CD14-positive monocyte (primary cell): ENCODE data around the gene DDX17. TPM values are rescaled to one million over a fixed set of nuclear protein-coding genes. Genes with fewer than 3 reads are reported as not detected.

Experiments used
- DNase-seq, 3 donors: peaks; one replicate each; pipeline ENCODE4 v3.0.0-alpha.2; 2011 to 2022
- H2AFZ ChIP-seq: 2 replicates; pipeline ENCODE4 v1.6.0; 2012; ENCODE audit warnings: mild to moderate bottlenecking, low read depth, low read length, inconsistent platforms; ENCODE audit not compliant: insufficient read depth, poor library complexity, severe bottlenecking
- H3K27ac ChIP-seq, 2 donors: 1 replicate in 1 of 2; 2 replicates in 1 of 2; pipeline ENCODE4 v1.5.1; 2012 to 2013; ENCODE audit warnings: low read length in 2 of 2, control low read depth in 1 of 2, inconsistent platforms in 1 of 2, low read depth in 1 of 2, mild to moderate bottlenecking in 1 of 2
- H3K27me3 ChIP-seq, 2 donors: one replicate each; pipeline versions ENCODE4 v1.6.0 to v1.6.1; 2011 to 2013; ENCODE audit warnings: low read length in 2 of 2; ENCODE audit not compliant: control insufficient read depth in 2 of 2, insufficient read depth in 2 of 2
- H3K36me3 ChIP-seq, 2 donors: replicated peaks in 1 of 2; 1 replicate in 1 of 2; 2 replicates in 1 of 2; pipeline versions ENCODE4 v1.5.1 to v1.6.1; 2012 to 2013; ENCODE audit warnings: low read length in 2 of 2, control low read depth in 1 of 2, inconsistent platforms in 1 of 2, mild to moderate bottlenecking in 1 of 2; ENCODE audit not compliant: insufficient read depth in 2 of 2, control insufficient read depth in 1 of 2
- H3K4me1 ChIP-seq, 2 donors: 1 replicate in 1 of 2; 2 replicates in 1 of 2; pipeline versions ENCODE4 v1.5.1 to v1.6.1; 2012 to 2013; ENCODE audit warnings: low read length in 2 of 2, control low read depth in 1 of 2, inconsistent platforms in 1 of 2, mild to moderate bottlenecking in 1 of 2, moderate library complexity in 1 of 2; ENCODE audit not compliant: insufficient read depth in 2 of 2, control insufficient read depth in 1 of 2
- H3K4me2 ChIP-seq: replicated peaks from 2 replicates; pipeline ENCODE3; 2012; ENCODE audit warnings: low read length, moderate library complexity, mild to moderate bottlenecking; ENCODE audit not compliant: poor library complexity, severe bottlenecking; ENCODE audit errors: extremely low read depth
- H3K4me3 ChIP-seq, 3 experiments: fragments of 200-600 bp in 1 of 3; sonication (generic) in 1 of 3; replicated peaks in 1 of 3; 1 replicate in 2 of 3; 2 replicates in 1 of 3; pipeline ENCODE4 v1.5.1; 2011 to 2013; ENCODE audit warnings: low read length in 3 of 3, mild to moderate bottlenecking in 3 of 3, control low read depth in 2 of 3, low read depth in 2 of 3, inconsistent platforms in 1 of 3, moderate library complexity in 1 of 3
- H3K79me2 ChIP-seq: 2 replicates; pipeline ENCODE4 v1.6.0; 2012; ENCODE audit warnings: mild to moderate bottlenecking, control low read depth, inconsistent platforms, low read length, moderate library complexity; ENCODE audit not compliant: insufficient read depth
- H3K9ac ChIP-seq: 2 replicates; pipeline ENCODE4 v1.6.0; 2017; ENCODE audit warnings: low read length, mild to moderate bottlenecking; ENCODE audit not compliant: insufficient read depth, poor library complexity, severe bottlenecking
- H3K9me3 ChIP-seq, 2 donors: replicated peaks in 1 of 2; 1 replicate in 1 of 2; 2 replicates in 1 of 2; pipeline versions ENCODE4 v1.5.1 to v1.6.1; 2012 to 2013; ENCODE audit warnings: low read length in 2 of 2, control low read depth in 1 of 2; ENCODE audit not compliant: control insufficient read depth in 1 of 2, insufficient read depth in 1 of 2
- H4K20me1 ChIP-seq: 2 replicates; pipeline ENCODE4 v1.6.0; 2012; ENCODE audit warnings: mild to moderate bottlenecking, low read length, control low read depth, moderate library complexity; ENCODE audit not compliant: insufficient read depth
- H3K27ac Mint-ChIP-seq, 7 donors: one replicate each; pipeline ENCODE4 v1.8.0; 2020; ENCODE audit warnings: mild to moderate bottlenecking in 7 of 7, mixed read lengths in 7 of 7, moderate library complexity in 6 of 7, inconsistent platforms in 2 of 7
- H3K27me3 Mint-ChIP-seq, 3 donors: one replicate each; pipeline ENCODE4 v1.8.0; 2021 to 2022; ENCODE audit warnings: low read depth in 3 of 3, mild to moderate bottlenecking in 3 of 3, mixed read lengths in 3 of 3, moderate library complexity in 3 of 3, inconsistent platforms in 1 of 3
- H3K36me3 Mint-ChIP-seq, 2 donors: one replicate each; pipeline ENCODE4 v1.8.0; 2020; ENCODE audit warnings: mixed read lengths in 2 of 2, inconsistent platforms in 1 of 2, mild to moderate bottlenecking in 1 of 2
- H3K4me1 Mint-ChIP-seq: one replicate; pipeline ENCODE4 v1.8.0; 2020; ENCODE audit warnings: mild to moderate bottlenecking, mixed read lengths
- H3K4me3 Mint-ChIP-seq, 2 donors: one replicate each; pipeline ENCODE4 v1.8.0; 2020; ENCODE audit warnings: mild to moderate bottlenecking in 2 of 2, mixed read lengths in 2 of 2, moderate library complexity in 1 of 2
- H3K9me3 Mint-ChIP-seq, 7 donors: one replicate each; pipeline ENCODE4 v1.8.0; 2020 to 2022; ENCODE audit warnings: mixed read lengths in 7 of 7, mild to moderate bottlenecking in 6 of 7, moderate library complexity in 6 of 7, inconsistent platforms in 2 of 7
- WGBS: methylation state at CpG from one replicate; pipeline ENCODE4 v1.1.5; 2013; ENCODE audit warnings: missing lambda C conversion rate; ENCODE audit not compliant: insufficient coverage; 5-methylcytosine and 5-hydroxymethylcytosine counted together
- intact Hi-C, 2 donors: fragments of 100-400 bp; cut with micrococcal nuclease; formaldehyde crosslinking; loops; one replicate each; pipeline versions ENCODE4 v1.15.0 to v1.15.1; 2023
- polyA plus RNA-seq, 3 donors: library from polyadenylated mRNA; depleted of rRNA in 1 of 3; unstranded in 2 of 3; stranded (reverse) in 1 of 3; fragments of 300-500 nt in 2 of 3; fragments of >200 nt in 1 of 3; fragmentation: Illumina TruSeq in 2 of 3; gene quantifications; 1 replicate in 2 of 3; 2 replicates in 1 of 3; pipeline ENCODE4 v1.2.3, GENCODE V29; 2012 to 2021
- TF ChIP-seq, protein P1 (sequence below): fragments of 200-600 bp; IDR thresholded peaks from one replicate; pipeline ENCODE4 v1.8.0; 2022; ENCODE audit warnings: antibody characterized with exemption, mild to moderate bottlenecking

Gene DDX17
- polyA plus RNA-seq, 3 donors = 31.4 to 434 (median 36.3) TPM

GRCh38 chr22:38449776-38450175 lies 56.3 kb downstream of the DDX17 start:
- no peak for DNase-seq
- Histone ChIP-seq H3K4me1 (peaks cover 0 to 3% of the 10 kb centered on the region in 2 donors), H4K20me1 (peaks cover 6% of the 10 kb centered on the region), H3K4me3 (no peak overlapping the region), H3K36me3 (no peaks in the 10 kb centered on the region), H3K4me2 (no peak overlapping the region), H3K79me2 (no peaks in the 10 kb centered on the region), H3K27me3 (peaks cover 19 to 57% of the 10 kb centered on the region in 2 donors), H2AFZ (no peak overlapping the region), H3K9ac (no peak overlapping the region), H3K27ac (no peak overlapping the region), H3K9me3 (peaks cover 0 to 15% of the 10 kb centered on the region in 2 donors)
- Mint-ChIP-seq H3K27ac (peak overlapping the region in 1 of 7 donors; percentile 16), H3K27me3 (peaks cover 49 to 68% (median 62%) of the 10 kb centered on the region in 3 donors), H3K9me3 (peaks cover 0 to 6% (median 4%) of the 10 kb centered on the region in 7 donors), H3K4me3 (peak overlapping the region in 1 of 2 donors; percentile 55), H3K36me3 (peaks cover 2 to 4% of the 10 kb centered on the region in 2 donors), H3K4me1 (peaks cover 7% of the 10 kb centered on the region)
- WGBS = 72% methylated on average over 13 of the region's 18 CpGs
- intact Hi-C loops = no loop called here
- TF ChIP-seq, protein P1, sequence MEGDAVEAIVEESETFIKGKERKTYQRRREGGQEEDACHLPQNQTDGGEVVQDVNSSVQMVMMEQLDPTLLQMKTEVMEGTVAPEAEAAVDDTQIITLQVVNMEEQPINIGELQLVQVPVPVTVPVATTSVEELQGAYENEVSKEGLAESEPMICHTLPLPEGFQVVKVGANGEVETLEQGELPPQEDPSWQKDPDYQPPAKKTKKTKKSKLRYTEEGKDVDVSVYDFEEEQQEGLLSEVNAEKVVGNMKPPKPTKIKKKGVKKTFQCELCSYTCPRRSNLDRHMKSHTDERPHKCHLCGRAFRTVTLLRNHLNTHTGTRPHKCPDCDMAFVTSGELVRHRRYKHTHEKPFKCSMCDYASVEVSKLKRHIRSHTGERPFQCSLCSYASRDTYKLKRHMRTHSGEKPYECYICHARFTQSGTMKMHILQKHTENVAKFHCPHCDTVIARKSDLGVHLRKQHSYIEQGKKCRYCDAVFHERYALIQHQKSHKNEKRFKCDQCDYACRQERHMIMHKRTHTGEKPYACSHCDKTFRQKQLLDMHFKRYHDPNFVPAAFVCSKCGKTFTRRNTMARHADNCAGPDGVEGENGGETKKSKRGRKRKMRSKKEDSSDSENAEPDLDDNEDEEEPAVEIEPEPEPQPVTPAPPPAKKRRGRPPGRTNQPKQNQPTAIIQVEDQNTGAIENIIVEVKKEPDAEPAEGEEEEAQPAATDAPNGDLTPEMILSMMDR = no peak

DNA sequence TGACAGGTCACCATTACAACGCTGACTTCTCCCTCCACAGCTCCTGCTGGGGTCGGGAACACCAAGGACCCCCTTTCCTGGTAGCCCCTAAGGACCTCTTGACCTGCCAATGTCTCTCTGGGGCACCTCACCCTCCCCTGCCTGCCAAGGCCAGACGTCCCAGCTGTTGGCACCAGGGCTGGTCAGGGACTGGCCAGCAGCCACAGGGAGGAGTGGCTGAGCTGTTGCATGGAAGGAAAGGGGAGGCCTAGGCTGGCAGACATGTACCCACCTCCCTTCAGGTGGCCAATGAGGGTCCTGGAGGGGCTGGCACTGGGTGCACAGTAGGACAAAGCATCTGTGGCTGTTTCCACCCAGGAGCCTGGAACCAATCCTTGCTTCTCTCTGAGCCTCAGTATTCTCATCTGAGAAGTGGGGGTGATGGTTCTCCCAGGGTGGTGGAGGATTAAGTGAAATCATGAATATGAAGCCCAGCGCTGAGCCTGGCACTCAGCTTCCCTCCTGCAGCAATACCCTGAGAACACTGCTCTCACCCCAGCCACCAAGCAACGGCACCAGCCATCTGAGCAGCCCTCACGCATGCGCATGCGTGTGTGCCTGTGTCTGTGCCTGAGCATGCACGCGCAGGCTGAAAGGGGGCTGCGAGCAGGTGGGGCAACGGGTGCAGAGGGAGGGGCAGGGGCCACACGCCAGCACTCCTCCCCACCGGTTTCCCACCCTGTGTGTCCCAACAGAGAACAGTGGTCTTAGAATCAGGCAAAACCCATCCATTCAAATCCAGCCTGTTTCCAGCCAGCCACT lies 57.0 kb downstream of the DDX17 start:
- Histone ChIP-seq H3K4me3 (no peak overlapping the region), H2AFZ (no peak overlapping the region), H3K4me2 (no peak overlapping the region), H3K27ac (no peak overlapping the region), H3K27me3 (peaks cover 15 to 52% of the 10 kb centered on the region in 2 donors), H3K4me1 (no peaks in the 10 kb centered on the region), H3K79me2 (no peaks in the 10 kb centered on the region), H3K36me3 (no peaks in the 10 kb centered on the region), H3K9ac (no peak overlapping the region), H4K20me1 (peaks cover 3% of the 10 kb centered on the region), H3K9me3 (peaks cover 0 to 11% of the 10 kb centered on the region in 2 donors)
- peaks cover 2% of the 10 kb centered on the region for H3K4me1 Mint-ChIP-seq
- no peak overlapping the region for H3K27ac Mint-ChIP-seq
- H3K9me3 Mint-ChIP-seq = peaks cover 0 to 2% (median 0%) of the 10 kb centered on the region in 7 donors
- TF ChIP-seq, protein P1 = no peak
- H3K4me3 Mint-ChIP-seq = peak overlapping the region in 1 of 2 donors; percentile 53
- WGBS = 91% methylated on average over 10 of the region's 14 CpGs
- peaks cover 48 to 64% (median 61%) of the 10 kb centered on the region in 3 donors for H3K27me3 Mint-ChIP-seq
- intact Hi-C loops = no loop called here
- no peaks in the 10 kb centered on the region for H3K36me3 Mint-ChIP-seq
- DNase-seq = no peak
